ENCODE measurements around the gene PPFIA4. TPM values are rescaled to one million over a fixed set of nuclear protein-coding genes. Genes with fewer than 3 reads are reported as not detected.
A peak's percentile ranks its signal among the peaks of the same experiment; 100 is the strongest.

The PPFIA4 gene
- total and polyA plus RNA-seq, 9 of the 15 experiments (the other 6 are each of a cell fraction or from before 2014, with no cell fraction given), result 0.07 to 12.0 (median 0.70) TPM

- intact Hi-C loops (cut with micrococcal nuclease), result no loop called here
- Histone ChIP-seq H3K79me2 (ENCODE audit: control insufficient read depth, insufficient read depth, low read length) (no peaks in the 10 kb centered on the region), H3K9me3 (replicated peaks; ENCODE audit: control insufficient read depth, insufficient read depth, low read depth, low read length) (no peaks in the 10 kb centered on the region), H3K27me3 (ENCODE audit: control insufficient read depth in 2 of 2, insufficient read depth in 2 of 2, low read length in 2 of 2) (peaks cover 5 to 68% of the 10 kb centered on the region in 2 experiments; a peak in 4 of 5 replicates), H3K36me3 (ENCODE audit: control insufficient read depth, insufficient read depth, low read length) (no peaks in the 10 kb centered on the region), H2AFZ (ENCODE audit: low read depth, low read length) (no peak within 1 kb of the TSS), H3K4me3 (no peak within 1 kb of the TSS), H4K20me1 (replicated peaks; ENCODE audit: control insufficient read depth, insufficient read depth, low read length) (peaks cover 24% of the 10 kb centered on the region), H3K9ac (ENCODE audit: insufficient read depth in 1 of 2, low read depth in 2 of 2, low read length in 2 of 2) (no peak within 1 kb of the TSS), H3K4me2 (ENCODE audit: insufficient read depth, low read length) (no peak within 1 kb of the TSS), H3K9me1 (ENCODE audit: control insufficient read depth, insufficient read depth, low read length) (no peaks in the 10 kb centered on the region), H3K27ac (ENCODE audit: extremely low read depth, low read depth, low read length) (no peak within 1 kb of the TSS), H3K4me1 (replicated peaks in 1 of 2; ENCODE audit: control insufficient read depth in 2 of 2, insufficient read depth in 2 of 2, low read length in 2 of 2) (peaks cover 0 to 16% of the 10 kb centered on the region in 2 experiments; a peak in 2 of 5 replicates)
- BruUV-seq (replicated peaks), result no TSS peak
- DNase-seq (ENCODE audit: extremely low read depth in 1 of 4, low spot score in 3 of 4), result peak in 1 of 4 experiments; percentile 32
- under 1% methylated on average over 42 of the region's 51 CpGs for WGBS (ENCODE audit: insufficient coverage, low coverage, missing lambda C conversion rate)
- peak; percentile 74 for ATAC-seq
- in situ Hi-C loops (cut with MboI), result no loop called here
- ChIA-PET POLR2A (interaction anchor here (0.6 to 1.5 kb wide), 4 partner anchors 9 to 82 kb away, joined by 3 to 4 read pairs (median 3); no protein-coding TSS in a partner anchor), CTCF (ENCODE audit: low intra/inter-chr PET ratio) (no interaction called here)
- peak; percentile 70 for TF ChIP-seq ZFP91 (CRISPR knock-in tag; IDR thresholded peaks at IDR 0.05)
- TF ChIP-seq, protein P1, sequence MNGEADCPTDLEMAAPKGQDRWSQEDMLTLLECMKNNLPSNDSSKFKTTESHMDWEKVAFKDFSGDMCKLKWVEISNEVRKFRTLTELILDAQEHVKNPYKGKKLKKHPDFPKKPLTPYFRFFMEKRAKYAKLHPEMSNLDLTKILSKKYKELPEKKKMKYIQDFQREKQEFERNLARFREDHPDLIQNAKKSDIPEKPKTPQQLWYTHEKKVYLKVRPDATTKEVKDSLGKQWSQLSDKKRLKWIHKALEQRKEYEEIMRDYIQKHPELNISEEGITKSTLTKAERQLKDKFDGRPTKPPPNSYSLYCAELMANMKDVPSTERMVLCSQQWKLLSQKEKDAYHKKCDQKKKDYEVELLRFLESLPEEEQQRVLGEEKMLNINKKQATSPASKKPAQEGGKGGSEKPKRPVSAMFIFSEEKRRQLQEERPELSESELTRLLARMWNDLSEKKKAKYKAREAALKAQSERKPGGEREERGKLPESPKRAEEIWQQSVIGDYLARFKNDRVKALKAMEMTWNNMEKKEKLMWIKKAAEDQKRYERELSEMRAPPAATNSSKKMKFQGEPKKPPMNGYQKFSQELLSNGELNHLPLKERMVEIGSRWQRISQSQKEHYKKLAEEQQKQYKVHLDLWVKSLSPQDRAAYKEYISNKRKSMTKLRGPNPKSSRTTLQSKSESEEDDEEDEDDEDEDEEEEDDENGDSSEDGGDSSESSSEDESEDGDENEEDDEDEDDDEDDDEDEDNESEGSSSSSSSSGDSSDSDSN (IDR thresholded peaks at IDR 0.05; ENCODE audit: borderline replicate concordance in 1 of 2, low read depth in 2 of 2, low read length in 2 of 2), result 0 out of 4 replicates have a peak, but pooled peaks of 1 of the 2 experiments have one; percentile 44
- TF ChIP-seq HDAC6 (IDR thresholded peaks at IDR 0.05; ENCODE audit: low read depth, low read length), result no peak
- TF ChIP-seq PHTF2 (CRISPR knock-in tag; IDR thresholded peaks at IDR 0.05), result no peak
- no peak for TF ChIP-seq ZNF764 (CRISPR knock-in tag; IDR thresholded peaks at IDR 0.05; ENCODE audit: low read depth)
- TF ChIP-seq SREBF1 (IDR thresholded peaks at IDR 0.05; ENCODE audit: borderline replicate concordance, low read depth, low read length), result no peak
- no peak for FAIRE-seq
Observed at GRCh38 chr1:203127666-203128430, 101.6 kb downstream of the PPFIA4 start, which contains the start of gene ADORA1. TSS of gene ADORA1 (plus strand) at chr1:203127726. CDS start at chr1:203128842, 1,116 bp downstream.
